Erythroblast (primary cell): ENCODE data around the gene EMC9.

ENCODE experiments used
- GATA1 ChIP-seq: IDR thresholded peaks from 2 replicates; pipeline ENCODE4 v1.6.1; 2011; ENCODE audit warnings: low read depth, mild to moderate bottlenecking, control low read depth, low read length, moderate library complexity
- POLR2A ChIP-seq: IDR thresholded peaks from 2 replicates; pipeline ENCODE4 v1.6.1; 2011; ENCODE audit warnings: mild to moderate bottlenecking, low read length

DNA sequence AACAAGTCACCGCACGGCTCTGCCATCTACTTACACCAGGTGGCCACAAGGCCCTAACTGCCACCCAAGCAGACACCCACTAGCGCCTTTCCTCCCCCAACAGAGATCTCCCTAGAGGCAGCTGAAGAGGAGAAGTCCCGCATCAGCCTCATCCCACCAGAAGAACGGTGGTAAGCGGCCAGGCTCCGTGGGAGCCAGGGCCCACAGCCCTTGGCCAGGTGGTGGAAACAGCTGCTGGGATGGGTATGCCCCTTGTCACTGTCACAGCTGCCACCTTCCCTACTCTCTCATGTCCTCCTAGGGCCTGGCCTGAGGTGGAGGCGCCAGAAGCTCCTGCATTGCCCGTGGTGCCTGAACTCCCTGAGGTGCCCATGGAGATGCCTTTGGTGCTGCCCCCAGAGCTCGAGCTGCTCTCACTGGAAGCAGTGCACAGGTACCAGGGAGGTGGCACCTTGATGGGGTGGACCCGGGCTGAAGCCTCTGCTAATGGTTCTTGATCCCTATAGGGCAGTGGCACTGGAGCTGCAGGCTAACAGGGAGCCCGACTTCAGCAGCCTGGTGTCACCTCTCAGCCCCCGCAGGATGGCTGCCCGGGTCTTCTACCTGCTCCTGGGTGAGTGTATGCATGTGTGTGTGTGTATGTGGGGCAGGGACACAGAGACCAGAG is 38.0 kb upstream of the EMC9 start:
- TF ChIP-seq POLR2A (no peak), GATA1 (no peak)
